Measurements from ENCODE around the gene METTL9. TPM values are rescaled to one million over a fixed set of nuclear protein-coding genes. Genes with fewer than 3 reads are reported as not detected.
"Not testable (repeated sequence)": the region's sequence is repeated elsewhere in the genome, so short reads cannot be mapped to it uniquely, and the experiment has no call there.

The METTL9 gene
- total and polyA plus RNA-seq, 9 of the 15 experiments (the other 6 are each of a cell fraction or from before 2014, with no cell fraction given), result 12.2 to 107 (median 79.1) TPM

- FAIRE-seq; H3K9me1 ChIP-seq (ENCODE audit: control insufficient read depth, insufficient read depth, low read length); ATAC-seq; H3K79me2 ChIP-seq (ENCODE audit: control insufficient read depth, insufficient read depth, low read length); H3K4me1 ChIP-seq (replicated peaks in 1 of 2; ENCODE audit: control insufficient read depth in 2 of 2, insufficient read depth in 2 of 2, low read length in 2 of 2); H3K27ac ChIP-seq (ENCODE audit: extremely low read depth, low read depth, low read length); DNase-seq (ENCODE audit: extremely low read depth in 1 of 4, low spot score in 3 of 4); H3K4me3 ChIP-seq; intact Hi-C loops (cut with micrococcal nuclease); H3K9ac ChIP-seq (ENCODE audit: insufficient read depth in 1 of 2, low read depth in 2 of 2, low read length in 2 of 2); H3K9me3 ChIP-seq (replicated peaks; ENCODE audit: control insufficient read depth, insufficient read depth, low read depth, low read length); BruUV-seq (replicated peaks); CTCF ChIA-PET (ENCODE audit: low intra/inter-chr PET ratio); H2AFZ ChIP-seq (ENCODE audit: low read depth, low read length); H3K36me3 ChIP-seq (ENCODE audit: control insufficient read depth, insufficient read depth, low read length); H4K20me1 ChIP-seq (replicated peaks; ENCODE audit: control insufficient read depth, insufficient read depth, low read length); H3K4me2 ChIP-seq (ENCODE audit: insufficient read depth, low read length): not testable (repeated sequence)
- WGBS (ENCODE audit: insufficient coverage, low coverage, missing lambda C conversion rate), result 3% methylated on average over 2 of the region's 2 CpGs
- in situ Hi-C loops (cut with MboI), result loop anchor here (25.0 kb wide), 1 partner anchor 986 kb away; no protein-coding TSS in a partner anchor
- H3K27me3 ChIP-seq (ENCODE audit: control insufficient read depth in 2 of 2, insufficient read depth in 2 of 2, low read length in 2 of 2), result peaks cover 12 to 31% of the 10 kb centered on the region in 2 experiments; a peak in 4 of 5 replicates
- POLR2A ChIA-PET, result interaction anchor here (1.3 kb wide), 1 partner anchor 11 kb away, joined by 3 read pairs; no protein-coding TSS in a partner anchor
These were observed 23.1 kb upstream of the METTL9 start for GRCh38 chr16:21576323-21576722.

- H3K79me2 ChIP-seq (ENCODE audit: control insufficient read depth, insufficient read depth, low read length); H3K9me1 ChIP-seq (ENCODE audit: control insufficient read depth, insufficient read depth, low read length); H4K20me1 ChIP-seq (replicated peaks; ENCODE audit: control insufficient read depth, insufficient read depth, low read length); ATAC-seq; intact Hi-C loops (cut with micrococcal nuclease); BruUV-seq (replicated peaks); H3K4me2 ChIP-seq (ENCODE audit: insufficient read depth, low read length); FAIRE-seq; H2AFZ ChIP-seq (ENCODE audit: low read depth, low read length); H3K36me3 ChIP-seq (ENCODE audit: control insufficient read depth, insufficient read depth, low read length); H3K4me3 ChIP-seq; H3K4me1 ChIP-seq (replicated peaks in 1 of 2; ENCODE audit: control insufficient read depth in 2 of 2, insufficient read depth in 2 of 2, low read length in 2 of 2); DNase-seq (ENCODE audit: extremely low read depth in 1 of 4, low spot score in 3 of 4); H3K27ac ChIP-seq (ENCODE audit: extremely low read depth, low read depth, low read length); CTCF ChIA-PET (ENCODE audit: low intra/inter-chr PET ratio); H3K9ac ChIP-seq (ENCODE audit: insufficient read depth in 1 of 2, low read depth in 2 of 2, low read length in 2 of 2); H3K9me3 ChIP-seq (replicated peaks; ENCODE audit: control insufficient read depth, insufficient read depth, low read depth, low read length): not testable (repeated sequence)
- peaks cover 9 to 30% of the 10 kb centered on the region in 2 experiments; a peak in 4 of 5 replicates for H3K27me3 ChIP-seq (ENCODE audit: control insufficient read depth in 2 of 2, insufficient read depth in 2 of 2, low read length in 2 of 2)
- WGBS (ENCODE audit: insufficient coverage, low coverage, missing lambda C conversion rate), result 2% methylated on average over 2 of the region's 2 CpGs
- TF ChIP-seq ZNF121 (CRISPR knock-in tag; conservative IDR thresholded peaks at IDR 0.05), result peak; percentile 64
- TF ChIP-seq RBM25 (IDR thresholded peaks at IDR 0.05; ENCODE audit: low read depth, low read length, severe bottlenecking), result peak; percentile 3
- POLR2A ChIA-PET, result interaction anchor here (1.3 kb wide), 1 partner anchor 12 kb away, joined by 3 read pairs; no protein-coding TSS in a partner anchor
- in situ Hi-C loops (cut with MboI), result loop anchor here (25.0 kb wide), 1 partner anchor 985 kb away; no protein-coding TSS in a partner anchor
These were observed 21.9 kb upstream of the METTL9 start for GRCh38 chr16:21577487-21577886.

Measured in K562 (cell line).